Activated T-cell treated with anti-CD3 and anti-CD28 coated beads, Interleukin-2, amount 50 U/mL, for 1 hour (primary cell): ENCODE data around the gene DLGAP5.

Experiments
- DNase-seq: peaks from one replicate; pipeline ENCODE4 v3.0.0-alpha.2; 2020

Gene DLGAP5

DNA sequence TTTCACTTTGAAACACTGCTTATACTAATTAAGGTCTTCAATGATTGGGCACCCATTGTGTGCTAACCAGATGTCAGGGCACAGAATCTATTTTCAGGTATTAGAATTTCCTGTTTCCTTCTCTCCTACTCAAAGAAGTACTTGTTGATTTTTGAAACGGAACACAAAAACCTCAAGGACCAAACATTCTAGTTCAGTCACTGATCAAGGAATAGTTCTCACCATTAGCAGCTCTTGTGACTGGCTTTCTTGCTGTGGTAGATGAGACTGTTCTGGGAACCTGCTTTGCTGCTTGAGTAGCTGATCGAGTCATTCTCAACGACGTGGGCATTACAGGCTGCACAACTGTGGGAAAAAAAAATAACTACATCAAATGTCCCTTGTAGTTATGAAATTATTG is 11.0 kb downstream of the DLGAP5 start:
- no peak for DNase-seq

DNA sequence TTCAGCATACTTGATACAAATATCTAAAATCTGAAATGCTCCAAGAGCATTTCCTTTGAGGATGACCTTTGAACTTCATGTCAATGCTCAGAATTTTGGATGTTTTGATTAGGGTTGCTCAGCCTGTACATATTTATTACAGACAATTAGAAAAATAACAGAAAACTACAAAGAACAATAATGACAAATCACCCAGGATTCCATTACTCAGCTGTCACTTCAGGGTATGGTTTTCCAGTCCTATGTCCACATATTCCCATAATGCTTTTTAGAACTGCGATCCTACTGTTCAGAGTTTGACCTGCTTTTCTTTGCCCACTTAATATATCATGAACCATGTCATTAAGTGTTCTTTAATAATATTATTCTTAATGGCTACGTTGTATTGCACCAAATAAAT is 11.4 kb downstream of the DLGAP5 start:
- no peak for DNase-seq

DNA sequence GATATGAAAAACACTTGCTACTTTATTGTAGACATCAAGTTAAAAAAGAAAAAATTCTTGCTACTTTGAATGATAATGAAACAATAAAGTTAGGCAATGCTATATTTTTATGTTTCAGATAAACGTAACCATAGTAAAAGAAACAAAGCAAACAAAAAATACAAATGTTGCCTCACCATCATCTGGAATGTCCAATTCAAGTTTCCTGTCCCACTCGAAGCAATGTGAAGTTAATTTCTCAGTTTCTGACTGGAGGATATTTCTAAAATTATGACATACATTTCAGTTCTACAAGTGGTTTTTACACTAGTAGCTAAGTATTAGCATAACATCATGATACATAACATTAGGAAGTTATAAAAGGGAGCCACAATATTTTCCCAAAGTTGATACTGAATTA is 20.9 kb downstream of the DLGAP5 start:
- no peak for DNase-seq

DNA sequence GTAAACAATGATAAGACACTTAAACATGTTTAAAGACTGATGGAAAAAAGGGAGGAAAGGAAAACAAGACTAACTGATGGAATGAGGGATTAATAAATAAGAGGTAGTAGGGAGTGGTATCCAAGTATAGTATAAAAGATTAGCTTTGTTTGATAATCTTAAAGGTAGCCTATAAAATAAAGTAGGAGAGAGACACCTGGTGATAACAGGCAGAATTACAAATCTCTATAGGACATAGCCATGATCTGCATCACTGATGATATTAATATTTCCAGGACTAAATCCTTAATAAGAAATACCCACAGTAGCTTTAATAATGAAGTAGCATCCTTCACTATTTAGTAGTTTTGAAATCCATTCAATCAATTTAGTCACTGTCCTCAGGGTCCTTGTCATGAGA is 30.4 kb downstream of the DLGAP5 start:
- DNase-seq = no peak

DNA sequence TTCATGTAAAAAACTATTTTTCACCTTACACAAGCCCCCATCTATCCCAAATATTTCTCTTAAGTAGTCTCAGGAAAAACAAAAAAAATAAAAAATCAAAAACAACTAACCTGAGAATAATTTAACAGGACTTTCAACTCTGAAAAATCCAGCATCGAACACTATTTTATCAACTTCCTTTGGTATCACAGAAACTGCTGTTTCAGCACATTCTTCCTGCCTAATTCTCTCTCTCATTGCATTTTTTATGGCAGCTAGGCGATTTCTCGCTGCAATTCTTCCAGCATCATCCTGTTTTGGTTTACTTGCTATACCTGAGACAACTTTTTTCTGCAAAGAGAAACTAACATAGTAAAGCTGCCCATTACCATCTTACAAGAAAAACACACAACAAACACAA is 33.0 kb downstream of the DLGAP5 start:
- no peak for DNase-seq

DNA sequence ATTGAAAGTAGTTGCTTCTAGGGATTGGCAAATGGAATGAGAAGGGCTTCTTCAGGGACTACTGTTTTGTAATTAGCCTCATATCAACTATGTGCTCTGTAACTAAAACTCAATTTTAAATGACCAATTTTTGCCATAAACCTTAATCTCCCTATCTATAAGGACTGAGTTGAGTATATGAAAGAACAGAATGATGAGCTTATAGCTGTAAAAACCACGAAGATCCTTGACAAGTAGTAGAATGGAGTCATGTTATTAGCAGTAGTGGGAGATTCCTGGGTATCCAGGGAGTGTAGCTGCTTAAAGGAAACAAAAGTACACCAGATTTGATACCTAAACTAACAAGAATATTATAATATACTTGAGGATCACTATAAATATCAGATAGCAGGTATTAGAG is 34.3 kb downstream of the DLGAP5 start:
- no peak for DNase-seq

DNA sequence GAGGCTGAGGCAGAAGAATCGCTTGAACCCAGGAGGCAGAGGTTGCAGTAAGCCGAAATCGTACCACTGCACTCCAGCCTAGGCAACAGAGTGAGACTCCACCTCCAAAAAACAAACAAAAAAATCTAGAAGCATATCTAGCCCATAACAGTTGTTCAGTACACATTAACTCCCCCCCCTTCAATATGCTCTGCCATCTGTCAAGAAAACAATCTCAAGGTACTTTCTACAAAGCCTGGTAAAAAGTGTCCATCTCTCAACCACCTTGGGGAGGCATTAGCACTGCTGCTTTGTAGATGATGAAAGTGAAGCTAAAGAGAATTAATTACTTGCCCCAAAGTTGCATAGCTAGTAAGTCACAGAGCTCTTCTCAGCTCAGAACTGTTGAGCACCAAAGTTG is 37.4 kb downstream of the DLGAP5 start:
- DNase-seq = no peak

DNA sequence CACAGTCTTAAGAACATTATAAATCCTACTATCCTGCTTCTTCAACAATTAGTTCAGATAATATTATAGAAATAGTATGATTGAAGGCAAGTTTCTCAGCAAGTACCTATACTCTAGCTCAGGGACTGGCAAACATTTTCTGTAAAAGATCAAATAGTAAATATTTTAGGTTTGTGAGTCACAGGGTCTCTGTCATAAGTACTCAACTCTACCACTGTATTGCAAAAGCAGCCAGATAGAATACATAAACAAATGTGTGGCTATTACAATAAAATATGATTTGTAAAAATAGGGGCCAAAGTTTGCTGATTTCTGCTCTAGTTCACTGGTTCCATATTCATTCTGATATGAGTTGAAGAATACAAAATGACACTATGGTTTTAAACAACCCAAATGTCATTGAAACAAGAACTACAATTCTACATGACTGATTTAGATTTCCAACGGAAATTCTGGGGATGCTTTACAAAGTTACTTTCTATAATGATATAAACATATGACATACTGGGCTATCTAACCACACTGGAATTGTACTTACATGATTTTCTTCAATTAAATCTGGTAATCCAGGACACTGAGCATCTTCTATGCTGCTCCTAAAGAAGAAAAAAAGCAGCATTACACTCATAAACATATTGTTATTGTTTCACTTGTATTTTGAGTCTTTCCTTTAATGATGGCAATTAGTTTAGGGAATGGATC is 39.2 kb downstream of the DLGAP5 start:
- DNase-seq = no peak

DNA sequence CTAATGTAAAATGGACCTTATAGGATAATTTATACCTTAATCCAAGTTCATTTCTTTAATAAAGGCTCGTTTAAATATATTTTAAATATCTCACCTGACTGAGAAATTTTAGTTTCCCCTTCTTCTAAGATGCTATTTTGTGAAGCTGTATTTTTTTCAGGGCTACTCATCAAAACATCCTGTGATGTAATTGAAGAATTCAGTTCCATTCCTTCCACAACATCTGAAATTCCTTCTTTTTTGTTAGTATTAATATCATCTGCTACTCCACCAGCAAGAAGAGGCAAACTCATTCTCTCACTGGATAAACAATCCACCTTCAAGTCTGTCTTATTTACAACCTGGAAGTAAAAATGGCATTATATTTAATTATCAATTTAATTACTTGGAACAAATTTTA is 39.8 kb downstream of the DLGAP5 start:
- DNase-seq = no peak

DNA sequence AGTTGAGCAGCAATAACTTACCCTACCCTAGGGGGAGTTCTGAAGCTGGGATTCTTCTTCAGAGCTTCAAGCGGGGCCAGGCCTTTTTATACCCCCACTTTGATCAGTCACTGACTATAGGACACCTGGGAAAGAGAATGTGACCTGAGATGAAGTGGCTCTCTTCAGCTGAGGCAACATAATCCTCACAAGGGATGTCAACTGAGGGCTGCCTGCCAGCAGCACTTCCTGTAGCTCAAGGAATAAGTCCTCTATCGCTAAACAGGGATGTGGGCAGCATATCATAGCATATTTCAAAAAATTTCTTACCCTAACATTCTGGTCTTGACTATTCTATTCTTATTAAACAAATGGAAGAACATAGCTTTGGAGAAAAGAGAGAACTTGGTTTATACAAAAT is 45.0 kb downstream of the DLGAP5 start:
- no peak for DNase-seq

DNA sequence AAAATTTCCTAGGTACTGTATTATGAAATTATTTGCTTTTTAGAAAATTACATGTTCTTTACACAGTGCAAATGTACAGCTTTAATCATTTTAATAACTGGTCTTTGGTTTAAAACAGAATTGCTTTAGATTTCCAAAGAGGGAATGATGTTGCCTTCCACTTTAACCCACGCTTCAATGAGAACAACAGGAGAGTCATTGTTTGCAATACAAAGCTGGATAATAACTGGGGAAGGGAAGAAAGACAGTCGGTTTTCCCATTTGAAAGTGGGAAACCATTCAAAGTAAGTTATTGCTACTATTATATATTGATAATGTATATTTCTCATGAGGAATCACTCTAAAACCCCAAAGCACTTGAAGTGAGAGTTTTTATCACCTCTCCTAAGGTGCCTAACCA is 48.9 kb downstream of the DLGAP5 start:
- DNase-seq = no peak

DNA sequence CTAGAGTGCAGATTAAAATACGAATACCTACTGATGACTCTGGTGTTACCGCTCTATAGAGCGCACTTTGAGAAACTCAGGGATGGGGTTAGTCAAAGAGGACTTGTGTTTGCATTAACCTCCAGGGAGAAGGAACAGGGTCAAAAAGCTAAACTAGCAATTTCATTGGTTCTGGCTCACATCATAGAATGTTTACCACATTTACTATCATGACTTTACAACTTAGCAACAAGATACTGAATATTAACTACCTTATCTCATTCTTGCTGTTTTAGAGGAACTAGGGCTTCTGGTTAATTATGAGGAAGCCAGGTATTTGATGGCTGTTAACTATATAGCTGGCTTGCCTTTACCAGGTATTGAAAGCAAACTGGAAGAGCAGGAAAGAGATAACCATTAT is 49.6 kb downstream of the DLGAP5 start:
- no peak for DNase-seq

DNA sequence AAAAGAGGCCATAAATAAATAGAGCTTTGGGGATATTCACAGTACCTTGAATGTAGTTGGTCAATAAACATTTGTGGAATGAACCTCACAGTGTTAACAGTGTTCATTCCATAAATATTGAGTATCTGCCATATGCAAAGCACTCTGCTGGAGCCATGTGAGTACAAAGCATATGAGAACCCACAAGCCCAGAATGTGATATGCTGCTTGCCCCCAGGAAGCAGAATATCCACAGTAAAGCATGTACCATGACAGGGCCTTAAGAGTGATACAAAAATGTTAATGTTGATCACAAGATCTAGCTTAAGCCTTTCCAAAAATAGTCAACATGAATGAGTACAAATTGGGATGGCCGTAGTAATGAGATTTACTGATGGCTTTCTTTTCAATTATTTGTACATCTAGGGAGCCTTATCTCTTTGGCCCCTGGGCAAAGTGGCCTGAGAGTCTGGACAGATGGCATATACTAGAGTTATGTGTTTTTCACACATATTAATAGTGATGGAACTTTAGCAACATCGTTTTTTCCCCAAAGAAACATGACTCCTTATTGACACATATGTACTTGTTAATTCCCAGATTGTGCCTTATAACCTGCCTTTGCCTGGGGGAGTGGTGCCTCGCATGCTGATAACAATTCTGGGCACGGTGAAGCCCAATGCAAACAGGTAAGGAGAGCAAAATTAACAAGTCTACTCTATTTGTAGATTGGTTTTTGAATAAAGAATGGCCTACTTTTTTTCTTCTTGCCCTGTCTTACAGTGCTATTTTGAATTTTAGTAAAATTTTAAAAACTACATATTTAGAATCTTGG is 51.5 kb downstream of the DLGAP5 start:
- no peak for DNase-seq

DNA sequence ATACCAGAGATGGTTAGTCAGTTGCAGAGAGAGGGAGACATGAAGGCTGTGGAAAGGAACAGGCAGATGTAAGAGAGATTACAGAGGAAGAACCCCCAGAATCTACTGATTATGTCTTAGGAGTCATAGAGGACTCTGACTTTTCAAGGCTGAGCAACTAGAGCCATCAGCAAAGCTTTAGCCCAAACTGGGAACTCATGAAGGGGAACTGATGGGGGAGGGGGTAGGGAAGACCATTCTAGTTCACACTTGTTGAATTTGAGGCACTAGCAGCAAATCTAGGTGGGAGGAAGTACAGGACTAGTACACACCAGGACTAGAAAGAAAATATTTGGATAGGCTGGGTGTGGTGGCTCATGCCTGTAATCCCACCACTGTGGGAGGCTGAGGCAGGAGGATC is 52.2 kb downstream of the DLGAP5 start:
- DNase-seq = no peak

DNA sequence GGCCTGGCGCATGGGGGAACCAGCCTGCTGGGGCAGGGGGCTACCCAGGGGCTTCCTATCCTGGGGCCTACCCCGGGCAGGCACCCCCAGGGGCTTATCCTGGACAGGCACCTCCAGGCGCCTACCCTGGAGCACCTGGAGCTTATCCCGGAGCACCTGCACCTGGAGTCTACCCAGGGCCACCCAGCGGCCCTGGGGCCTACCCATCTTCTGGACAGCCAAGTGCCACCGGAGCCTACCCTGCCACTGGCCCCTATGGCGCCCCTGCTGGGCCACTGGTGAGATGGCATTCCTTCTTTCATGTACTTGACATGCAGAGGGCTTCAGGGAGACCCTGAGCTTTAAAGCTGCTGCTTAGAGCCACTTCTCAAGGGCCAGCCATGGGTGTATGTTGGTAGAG is 53.3 kb downstream of the DLGAP5 start:
- no peak for DNase-seq

DNA sequence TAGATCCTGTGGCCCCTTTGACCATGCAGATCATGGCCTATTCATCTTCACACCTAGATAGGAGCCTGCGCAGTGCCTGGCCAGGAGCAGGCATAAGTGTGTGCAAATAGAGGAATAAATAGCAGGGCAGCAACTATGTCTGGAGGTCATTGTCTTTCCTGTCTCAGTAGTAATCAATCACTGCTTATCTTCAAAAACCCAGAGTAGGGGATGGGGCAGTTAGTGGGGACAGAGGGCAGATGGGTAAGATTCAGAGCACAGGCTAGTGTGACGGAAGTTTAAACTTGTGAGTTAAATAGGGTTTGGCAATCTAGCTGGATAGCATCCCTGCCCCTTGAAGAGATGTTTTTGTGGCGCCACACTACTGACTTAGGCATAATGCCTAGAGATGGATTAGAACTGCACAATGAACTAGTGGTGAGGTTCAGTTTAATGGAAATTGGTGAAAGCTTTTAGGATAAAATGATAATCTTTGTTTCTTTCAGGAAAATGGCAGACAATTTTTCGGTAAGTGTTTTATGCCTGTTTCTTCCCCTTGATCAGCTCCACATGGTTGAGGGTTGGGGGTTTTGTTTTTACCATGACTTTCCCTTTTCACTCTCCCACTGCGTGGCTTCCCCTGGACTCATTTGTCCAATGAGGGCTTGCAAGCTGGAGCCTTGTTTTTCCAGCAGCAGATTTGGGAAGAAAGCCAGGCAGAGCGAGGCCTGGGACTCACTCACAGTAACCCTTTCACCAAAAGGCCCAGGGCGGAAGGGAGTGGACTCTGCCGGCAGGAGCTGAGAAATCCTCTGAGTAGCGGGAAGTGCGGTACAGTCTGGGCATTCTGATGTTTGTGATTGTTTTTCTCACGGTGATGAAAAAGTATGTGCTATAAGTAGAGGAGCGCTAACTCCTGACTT is 54.2 kb downstream of the DLGAP5 start:
- no peak for DNase-seq

DNA sequence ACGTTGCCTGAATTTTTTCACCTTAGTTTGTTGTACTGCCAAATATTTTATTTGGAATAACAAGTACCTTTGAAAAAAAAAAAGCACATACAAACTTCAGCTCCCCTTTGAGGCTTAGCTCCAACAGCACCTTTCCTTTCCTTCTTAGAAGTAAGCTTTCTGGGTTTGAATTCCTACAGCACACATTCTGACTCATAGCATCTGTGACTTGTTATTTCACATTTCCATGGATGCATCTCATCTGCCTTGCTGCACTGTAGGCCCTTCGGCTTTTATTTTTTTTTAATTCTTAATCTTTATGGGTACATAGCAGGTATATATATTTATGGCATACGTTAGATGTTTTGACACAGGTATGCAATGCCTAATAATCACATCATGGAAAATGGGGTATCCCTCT is 55.1 kb downstream of the DLGAP5 start:
- no peak for DNase-seq

DNA sequence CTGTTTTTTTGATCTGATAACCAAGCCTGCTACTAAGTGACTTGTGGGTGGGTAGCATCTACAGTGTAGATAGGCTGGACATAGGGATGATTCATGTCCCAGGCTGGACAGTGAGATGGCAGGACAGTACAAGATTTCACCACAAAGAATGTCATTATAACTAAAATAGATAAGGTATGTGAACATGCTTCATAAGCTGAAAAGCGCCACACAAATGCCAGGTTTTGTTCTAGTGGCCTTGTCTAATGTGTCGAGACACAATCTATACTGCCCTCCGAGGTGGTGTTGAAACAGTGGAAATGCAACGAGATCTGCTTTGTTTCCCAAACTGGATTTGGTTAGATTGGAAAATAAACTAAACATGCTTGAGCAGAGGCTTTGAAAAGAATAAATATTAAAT is 58.0 kb downstream of the DLGAP5 start:
- no peak for DNase-seq

DNA sequence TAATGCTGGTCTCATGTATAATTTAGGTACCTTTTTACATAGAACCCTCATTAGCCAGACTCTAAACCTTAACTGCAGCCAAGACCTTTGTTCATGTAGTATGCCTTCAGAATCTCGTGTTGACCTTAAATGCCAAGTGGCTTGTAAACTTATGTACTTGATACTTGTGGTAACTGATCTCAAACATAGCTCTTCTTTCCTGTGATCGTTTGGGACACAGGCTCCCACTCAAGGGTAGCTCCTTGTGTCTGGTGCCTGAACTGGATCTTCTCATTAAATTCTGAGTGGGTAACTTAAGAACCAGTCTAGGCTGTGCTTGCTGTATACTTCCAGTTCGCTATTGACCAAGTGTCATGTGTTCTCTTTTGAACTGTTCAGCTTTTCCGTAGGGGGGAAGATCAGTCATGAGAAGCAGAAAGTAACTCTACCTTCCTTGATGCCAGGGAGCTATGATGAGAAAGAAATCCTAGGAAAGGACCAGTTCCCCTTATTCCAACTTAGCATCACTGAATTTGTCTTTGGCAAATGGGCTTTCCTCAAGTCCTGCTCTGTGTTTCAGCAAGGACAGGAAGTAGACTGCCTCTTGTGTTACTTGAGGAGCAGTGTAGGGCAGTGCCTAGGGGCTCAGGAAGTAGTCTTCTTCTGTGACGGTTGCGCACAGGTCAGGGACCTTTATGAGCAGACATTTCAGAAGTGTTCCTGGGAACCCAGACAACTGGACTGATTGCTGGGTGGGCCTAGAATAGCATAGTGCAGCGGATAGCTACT is 59.8 kb downstream of the DLGAP5 start:
- no peak for DNase-seq

DNA sequence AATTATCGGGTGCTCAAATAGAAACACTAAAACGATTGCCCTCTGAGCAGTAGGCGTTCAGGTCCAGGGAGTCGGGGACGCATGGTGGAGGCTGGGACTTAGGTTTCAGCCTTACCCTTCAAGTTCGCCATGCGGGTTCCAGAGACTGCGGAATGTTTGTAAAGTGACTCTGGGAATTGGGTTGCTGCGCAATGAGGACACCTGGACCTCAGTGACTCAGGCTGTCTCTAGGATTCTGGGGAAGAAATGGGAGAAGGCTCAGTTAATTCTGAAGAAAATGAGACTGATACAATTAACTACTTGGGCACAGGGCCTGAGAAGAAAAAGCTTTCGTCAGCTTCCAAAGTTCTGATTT is 61.2 kb downstream of the DLGAP5 start:
- no peak for DNase-seq

DNA sequence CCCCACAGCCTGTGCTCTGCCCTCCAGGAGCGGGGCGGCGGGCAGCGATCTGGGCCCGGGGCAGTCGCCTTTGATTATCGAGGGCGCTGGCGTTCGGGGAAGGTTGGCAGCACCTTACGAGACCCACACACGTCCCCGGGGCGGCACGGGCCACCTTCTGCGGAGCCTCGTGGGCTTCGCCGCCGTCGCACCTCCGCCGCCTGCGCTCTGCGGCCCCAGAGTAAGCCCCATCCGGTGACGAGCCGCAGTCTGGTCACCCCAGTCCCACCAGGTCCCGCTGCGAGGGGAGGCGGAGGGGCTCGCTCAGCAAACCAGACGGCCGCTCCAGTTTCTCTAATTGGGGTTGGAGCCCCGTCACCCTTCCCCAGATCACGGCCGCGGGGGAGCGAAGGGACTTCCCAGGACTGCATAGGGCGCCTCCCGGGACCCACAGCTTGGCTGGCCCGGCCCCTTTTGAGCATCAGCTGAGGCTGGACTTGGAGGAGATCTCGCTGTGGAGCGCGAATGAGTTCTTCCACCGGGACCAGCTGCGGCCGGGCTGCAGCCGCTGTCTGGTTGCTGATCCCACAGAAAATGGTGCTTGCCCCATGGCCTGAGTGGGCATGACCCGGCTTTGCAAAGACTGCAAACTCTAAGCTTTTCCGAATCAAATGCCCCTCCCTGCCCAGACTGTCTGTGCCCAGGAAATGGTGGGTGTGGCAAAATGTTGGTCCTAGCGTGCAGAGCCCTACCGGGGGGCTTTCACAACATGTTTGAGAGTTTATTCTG is 61.8 kb downstream of the DLGAP5 start:
- DNase-seq = peak; percentile 55

DNA sequence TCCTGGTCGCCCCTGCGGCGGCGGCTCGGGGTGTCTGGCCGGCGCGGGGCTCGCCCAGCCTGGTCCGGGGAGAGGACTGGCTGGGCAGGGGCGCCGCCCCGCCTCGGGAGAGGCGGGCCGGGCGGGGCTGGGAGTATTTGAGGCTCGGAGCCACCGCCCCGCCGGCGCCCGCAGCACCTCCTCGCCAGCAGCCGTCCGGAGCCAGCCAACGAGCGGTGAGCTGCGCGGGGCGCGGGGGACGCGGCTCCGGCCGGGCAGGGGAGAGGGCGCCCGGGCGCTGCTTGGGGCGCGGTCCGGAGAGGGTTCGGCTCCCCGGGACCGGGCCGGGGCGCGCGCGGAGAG is 62.3 kb downstream of the DLGAP5 start, which contains the start of gene LGALS3:
TSS of gene LGALS3 (plus strand) at position 167 of the 342 bp plus-strand sequence. CDS start 8,122 bp downstream, outside the sequence.
- DNase-seq = peak; percentile 51
